ENCODE measurements around the gene PTPRT.
"Not testable (repeated sequence)": the region's sequence is repeated elsewhere in the genome, so short reads cannot be mapped to it uniquely, and the experiment has no call there.

Gene PTPRT

GRCh38 chr20:43186312-43186711, 3.4 kb downstream of the PTPRT start:
- DNase-seq, result no peak

GRCh38 chr20:43185901-43186300, 3.8 kb downstream of the PTPRT start:
- DNase-seq, result no peak

GRCh38 chr20:43183536-43184070, 6.1 kb downstream of the PTPRT start:
- DNase-seq, result no peak

- DNase-seq, result no peak
Observed at GRCh38 chr20:43178080-43178479, 11.6 kb downstream of the PTPRT start.

- DNase-seq, result no peak
Observed at GRCh38 chr20:43176726-43177125, 13.0 kb downstream of the PTPRT start.

- no peak for DNase-seq
Observed at GRCh38 chr20:43171930-43172329, 17.8 kb downstream of the PTPRT start.

- DNase-seq, result no peak
Observed at GRCh38 chr20:43170771-43171170, 18.9 kb downstream of the PTPRT start.

GRCh38 chr20:43167615-43168014, 22.1 kb downstream of the PTPRT start:
- no peak for DNase-seq

GRCh38 chr20:43167021-43167420, 22.7 kb downstream of the PTPRT start:
- no peak for DNase-seq

GRCh38 chr20:43165611-43166010, 24.1 kb downstream of the PTPRT start:
- no peak for DNase-seq

GRCh38 chr20:43164736-43165135, 25.0 kb downstream of the PTPRT start:
- not testable (repeated sequence) for DNase-seq

GRCh38 chr20:43161716-43162115, 28.0 kb downstream of the PTPRT start:
- no peak for DNase-seq

- no peak for DNase-seq
Observed at GRCh38 chr20:43160941-43161340, 28.8 kb downstream of the PTPRT start.

GRCh38 chr20:43159994-43160393, 29.7 kb downstream of the PTPRT start:
- DNase-seq, result no peak

- DNase-seq, result no peak
Observed at GRCh38 chr20:43155366-43156100, 34.2 kb downstream of the PTPRT start.

- no peak for DNase-seq
Observed at GRCh38 chr20:43151901-43152300, 37.8 kb downstream of the PTPRT start.

- DNase-seq, result no peak
Observed at GRCh38 chr20:43151256-43151655, 38.5 kb downstream of the PTPRT start.

- no peak for DNase-seq
Observed at GRCh38 chr20:43140726-43141125, 49.0 kb downstream of the PTPRT start.

- DNase-seq, result no peak
Observed at GRCh38 chr20:43138061-43138770, 51.5 kb downstream of the PTPRT start.

GRCh38 chr20:43137160-43137559, 52.5 kb downstream of the PTPRT start:
- no peak for DNase-seq

GRCh38 chr20:43124241-43124640, 65.5 kb downstream of the PTPRT start:
- no peak for DNase-seq

GRCh38 chr20:43123180-43123579, 66.5 kb downstream of the PTPRT start:
- no peak for DNase-seq

GRCh38 chr20:43119720-43120119, 70.0 kb downstream of the PTPRT start:
- no peak for DNase-seq

- no peak for DNase-seq
Observed at GRCh38 chr20:43102394-43102793, 87.3 kb downstream of the PTPRT start.

GRCh38 chr20:43096931-43097260, 92.8 kb downstream of the PTPRT start:
- DNase-seq, result no peak
